Activated T-helper 9 cell treated with anti-CD3 and anti-CD28 coated beads, Interleukin-2, amount 50 U/mL, for 16 hours (primary cell): Measurements from ENCODE around the gene COL4A2.
"Not testable (repeated sequence)": the region's sequence is repeated elsewhere in the genome, so short reads cannot be mapped to it uniquely, and the experiment has no call there.

Source experiments
- DNase-seq: peaks from one replicate; pipeline ENCODE4 v3.0.0-alpha.2; 2020; ENCODE audit warnings: low read depth

COL4A2 gene

GRCh38 chr13:110517505-110518225 lies 210.6 kb downstream of the COL4A2 start:
- no peak for DNase-seq

DNA sequence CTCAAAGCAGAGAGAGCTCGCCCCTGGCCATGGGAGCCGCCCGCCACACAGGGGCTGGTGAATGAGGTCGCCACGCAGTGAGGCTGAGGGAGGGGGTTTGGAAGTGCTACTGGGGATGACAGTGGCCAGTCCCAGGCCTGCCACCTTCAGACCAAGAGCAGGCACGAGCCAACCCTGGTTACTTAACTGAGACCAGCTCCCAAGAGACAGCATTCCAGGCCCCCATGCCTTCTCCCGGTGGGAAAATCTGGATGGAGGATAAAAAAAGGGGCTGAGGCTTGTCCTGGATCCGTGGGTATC lies 211.1 kb downstream of the COL4A2 start:
- DNase-seq: no peak

DNA sequence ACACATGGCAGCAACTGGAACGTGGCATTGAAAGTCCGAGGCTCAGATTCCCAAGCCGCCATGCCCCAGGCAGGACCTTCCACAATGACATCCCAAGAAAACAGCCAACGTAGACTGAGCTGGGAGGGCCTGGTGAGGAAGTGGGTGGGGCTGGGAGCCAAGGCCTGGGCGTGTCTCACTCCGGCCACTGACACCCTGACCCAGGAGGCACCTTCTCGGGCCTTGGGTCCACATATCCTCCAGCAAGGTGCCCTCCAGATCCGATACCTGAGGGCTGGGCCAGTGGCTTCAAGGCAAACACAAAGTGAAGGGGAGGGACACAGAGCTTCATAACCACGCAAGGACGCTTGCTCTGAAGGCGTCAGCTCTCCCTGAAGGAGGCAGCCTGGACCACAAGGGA lies 211.5 kb downstream of the COL4A2 start:
- DNase-seq: no peak

DNA sequence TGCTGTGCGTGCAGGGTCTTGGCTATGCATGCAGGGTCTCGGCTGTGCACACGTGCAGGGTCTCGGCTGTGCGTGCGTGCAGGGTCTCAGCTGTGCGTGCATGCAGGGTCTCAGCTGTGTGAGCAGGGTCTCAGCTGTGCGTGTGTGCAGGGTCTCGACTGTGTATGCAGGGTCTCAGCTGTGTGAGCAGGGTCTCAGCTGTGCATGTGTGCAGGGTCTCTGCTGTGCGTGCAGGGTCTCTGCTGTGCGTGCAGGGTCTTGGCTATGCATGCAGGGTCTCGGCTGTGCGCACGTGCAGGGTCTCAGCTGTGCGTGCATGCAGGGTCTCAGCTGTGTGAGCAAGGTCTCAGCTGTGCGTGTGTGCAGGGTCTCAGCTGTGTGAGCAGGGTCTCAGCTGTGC lies 212.0 kb downstream of the COL4A2 start:
- no peak for DNase-seq

GRCh38 chr13:110519506-110519905 lies 212.4 kb downstream of the COL4A2 start:
- no peak for DNase-seq

- no peak for DNase-seq
Measured at GRCh38 chr13:110520431-110521295, 213.6 kb downstream of the COL4A2 start.

DNA sequence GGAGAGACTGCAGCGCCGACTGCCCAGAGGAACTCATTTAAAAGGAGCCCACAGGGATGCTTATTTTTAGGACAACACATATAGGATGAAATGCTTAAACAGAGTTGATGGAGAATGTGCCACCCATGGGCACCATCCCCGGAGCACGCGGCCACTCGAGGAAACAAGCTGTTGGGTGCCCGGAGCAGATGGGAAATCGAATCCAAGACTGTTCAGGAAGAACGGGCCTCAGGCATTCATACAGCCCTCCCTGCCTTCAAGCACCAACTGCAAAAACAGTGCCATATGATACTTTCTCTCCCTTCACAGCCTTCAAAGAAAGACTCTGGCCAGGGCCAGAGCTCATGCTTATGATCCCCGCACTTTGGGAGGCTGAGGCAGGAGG lies 214.2 kb downstream of the COL4A2 start:
- DNase-seq: no peak

DNA sequence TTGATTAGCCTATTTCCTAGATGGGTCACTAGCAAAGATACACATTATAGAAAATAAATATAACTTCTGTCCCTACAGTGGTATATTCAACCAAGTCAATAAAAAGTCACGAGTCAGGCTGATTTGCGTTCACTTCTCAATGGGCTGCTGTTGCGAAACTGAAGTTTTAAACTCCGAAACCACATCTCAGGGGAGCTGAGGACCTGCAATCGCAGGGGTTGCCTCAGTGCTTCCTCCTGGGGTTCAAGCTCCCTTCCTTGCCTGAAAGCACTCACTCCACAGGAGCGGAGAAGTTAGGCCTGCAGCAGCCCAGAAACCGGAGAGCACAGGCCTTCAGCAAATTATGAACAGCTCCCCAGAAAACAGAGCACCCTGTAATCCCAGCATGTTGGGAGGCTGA lies 214.9 kb downstream of the COL4A2 start:
- DNase-seq: no peak

GRCh38 chr13:110522721-110523120 lies 215.6 kb downstream of the COL4A2 start:
- DNase-seq: no peak

DNA sequence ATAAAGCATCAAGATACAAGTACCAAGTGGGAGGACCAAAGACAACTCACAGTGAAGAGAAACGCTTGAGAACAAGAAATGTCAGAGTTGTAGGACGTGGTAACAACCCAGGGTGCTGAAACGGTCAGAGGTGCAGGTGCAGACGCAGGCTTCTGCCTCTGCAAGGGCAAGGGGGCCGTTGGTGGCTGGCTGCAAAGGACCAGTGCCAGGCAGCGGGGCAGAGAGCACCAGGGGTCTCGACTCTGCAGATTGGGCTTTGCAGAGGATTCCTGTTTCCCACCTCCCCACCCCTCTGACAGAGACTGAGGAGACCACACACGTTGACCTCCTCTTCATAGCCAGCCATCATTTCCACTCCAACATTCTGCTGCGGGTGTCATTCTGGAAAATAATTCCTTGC lies 216.1 kb downstream of the COL4A2 start:
- no peak for DNase-seq

GRCh38 chr13:110523838-110524540 lies 216.9 kb downstream of the COL4A2 start:
- no peak for DNase-seq

DNA sequence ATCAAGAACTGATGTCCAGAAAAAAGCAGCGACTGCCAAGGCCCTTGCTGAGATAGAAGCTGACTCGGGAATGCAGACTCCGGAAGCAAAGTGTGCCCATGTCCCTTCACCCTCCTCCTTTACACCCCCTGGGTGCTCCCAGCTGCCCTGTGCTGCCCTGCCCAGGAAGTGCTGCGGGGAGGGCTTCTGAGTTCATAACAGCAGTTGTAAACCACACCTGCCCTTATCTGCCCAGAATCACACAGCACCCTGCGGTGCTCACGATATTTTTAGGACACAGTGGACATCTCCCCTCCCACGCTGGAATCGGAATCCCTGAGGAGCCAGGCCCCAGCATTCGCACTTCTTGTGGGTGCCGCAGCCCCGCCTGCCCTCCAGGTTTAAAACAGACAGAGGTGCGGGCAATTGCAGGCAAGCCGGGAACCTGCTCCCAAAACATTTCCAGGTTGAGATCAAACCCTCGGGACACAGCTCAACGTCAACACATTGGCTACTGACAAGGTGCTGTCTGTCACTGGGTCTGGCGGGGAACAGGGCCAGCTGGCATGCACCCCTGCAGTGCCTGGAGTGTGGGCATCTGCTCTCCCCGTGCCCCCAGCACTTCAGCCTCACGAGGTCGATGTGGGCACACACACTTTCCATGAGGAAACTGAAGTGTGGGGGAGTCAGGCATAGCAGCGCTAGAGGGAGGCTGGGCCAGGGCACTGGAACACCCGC lies 217.6 kb downstream of the COL4A2 start:
- DNase-seq: no peak

DNA sequence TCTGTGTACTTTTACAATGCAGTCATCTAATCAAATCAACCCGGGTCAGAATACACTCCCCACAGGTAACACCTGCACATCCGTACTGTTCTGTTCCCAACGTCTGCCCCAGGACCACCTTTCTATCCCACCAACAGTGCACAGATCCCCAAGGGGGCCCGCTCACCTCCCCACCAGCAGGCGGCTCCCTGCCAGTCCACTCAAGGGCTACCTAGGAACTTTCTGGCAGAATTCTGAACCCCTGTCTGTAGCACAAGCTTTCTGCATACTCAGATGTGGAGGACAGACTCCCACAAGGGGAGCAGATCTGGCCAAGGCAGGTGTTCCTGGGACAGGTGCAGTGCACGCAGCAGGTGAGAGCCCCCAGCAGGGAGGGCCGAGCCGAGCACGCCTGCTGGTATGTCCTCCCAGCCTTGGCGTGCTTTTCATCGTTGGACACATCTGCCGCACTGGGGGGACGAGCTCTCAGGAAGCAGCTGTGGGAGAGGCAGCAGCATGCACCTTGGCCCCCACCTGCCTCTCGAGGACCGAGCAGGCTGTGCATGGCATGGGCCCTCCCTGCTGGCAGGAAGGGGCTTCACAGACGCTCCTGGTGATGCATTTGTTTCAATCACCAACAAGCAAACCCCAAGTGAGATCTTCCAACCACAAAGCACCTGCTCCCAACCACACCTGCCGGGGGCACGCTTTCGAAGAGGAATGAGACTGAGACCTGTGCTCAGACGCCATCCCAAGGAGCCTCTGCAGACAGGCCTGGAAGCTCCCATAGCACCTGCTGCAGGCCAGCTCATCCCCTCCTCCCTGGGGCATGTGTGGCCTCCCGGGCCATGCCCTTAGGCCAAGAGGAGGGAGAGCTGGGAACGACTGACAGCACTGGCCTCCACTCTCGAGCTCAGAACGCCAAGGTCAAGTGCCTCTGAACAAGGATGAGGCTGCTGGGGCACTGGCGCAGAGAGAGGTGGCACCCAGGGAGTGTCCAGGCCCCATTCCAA lies 218.5 kb downstream of the COL4A2 start:
- no peak for DNase-seq

GRCh38 chr13:110528371-110528770 lies 221.3 kb downstream of the COL4A2 start:
- no peak for DNase-seq

DNA sequence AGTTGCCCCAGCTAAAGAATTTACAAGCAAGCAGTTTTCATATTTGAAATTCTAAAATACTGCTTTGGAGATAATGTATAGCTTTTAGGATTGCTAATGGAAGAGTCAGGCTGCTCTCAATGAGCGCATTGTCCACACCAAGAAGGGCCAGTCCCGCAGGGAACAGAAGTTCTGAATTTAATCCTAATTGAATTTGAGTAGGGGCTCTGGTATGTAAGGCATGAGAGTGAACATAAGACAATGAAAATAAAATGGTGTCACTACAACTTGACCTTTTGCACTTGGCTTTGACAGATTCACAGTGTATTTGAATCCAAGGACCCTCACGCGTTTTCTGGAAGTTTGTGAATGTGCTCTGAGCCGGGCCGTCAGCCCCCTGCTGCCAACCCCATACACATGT lies 221.8 kb downstream of the COL4A2 start:
- DNase-seq: no peak

GRCh38 chr13:110529522-110530311 lies 222.6 kb downstream of the COL4A2 start:
- no peak for DNase-seq

DNA sequence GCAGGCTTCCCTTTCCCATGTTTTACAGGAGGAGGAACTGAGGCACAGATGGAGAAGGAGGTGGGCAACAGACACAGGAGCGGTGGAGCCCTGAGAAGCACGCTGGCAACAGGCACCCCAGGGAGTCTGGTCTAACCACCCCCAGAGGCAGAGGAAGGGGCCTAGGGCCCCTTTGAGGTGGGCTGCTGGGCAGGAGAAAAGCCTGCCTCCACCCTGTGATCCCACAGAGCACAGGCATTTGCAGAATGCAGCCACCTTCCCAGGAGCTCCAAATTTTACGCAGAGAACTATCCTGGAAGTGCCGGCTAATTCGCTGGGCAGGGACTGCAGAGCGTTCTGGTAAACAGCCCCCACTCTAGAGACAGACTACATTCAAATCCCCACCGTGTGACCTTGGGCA lies 224.0 kb downstream of the COL4A2 start:
- no peak for DNase-seq

GRCh38 chr13:110531671-110532083 lies 224.6 kb downstream of the COL4A2 start:
- no peak for DNase-seq

DNA sequence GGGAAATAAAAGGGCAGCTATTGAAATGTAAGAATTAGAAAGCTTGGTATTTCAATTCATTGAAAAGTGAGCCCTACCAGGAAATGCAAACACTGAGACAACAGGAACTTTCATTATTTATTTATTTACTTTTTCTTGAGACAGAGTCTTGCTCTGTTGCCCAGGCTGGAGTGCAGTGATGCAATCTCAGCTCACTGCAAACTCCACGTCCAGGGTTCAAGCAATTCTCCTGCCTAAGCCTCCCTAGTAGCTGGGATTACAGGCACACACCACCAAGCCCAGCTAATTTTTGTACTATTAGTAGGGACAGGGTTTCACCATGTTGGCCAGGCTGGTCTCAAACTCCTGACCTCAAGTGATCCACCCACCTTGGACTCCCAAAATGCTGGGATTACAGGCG lies 225.2 kb downstream of the COL4A2 start:
- not testable (repeated sequence) for DNase-seq
